ENCODE measurements around the gene LIFR.

Gene LIFR

GRCh38 chr5:38548064-38548759 lies 8.2 kb downstream of the LIFR start:
- no peak for DNase-seq (ENCODE audit: low spot score)

GRCh38 chr5:38547257-38547656 lies 9.2 kb downstream of the LIFR start:
- DNase-seq (ENCODE audit: low spot score): no peak

- DNase-seq (ENCODE audit: low spot score): no peak
Measured at GRCh38 chr5:38546691-38547146, 9.7 kb downstream of the LIFR start.

GRCh38 chr5:38543886-38544285 lies 12.6 kb downstream of the LIFR start:
- no peak for DNase-seq (ENCODE audit: low spot score)

- DNase-seq (ENCODE audit: low spot score): no peak
Measured at GRCh38 chr5:38543074-38543473, 13.4 kb downstream of the LIFR start.

- no peak for DNase-seq (ENCODE audit: low spot score)
Measured at GRCh38 chr5:38541174-38541725, 15.2 kb downstream of the LIFR start.

- no peak for DNase-seq (ENCODE audit: low spot score)
Measured at GRCh38 chr5:38540314-38540713, 16.1 kb downstream of the LIFR start.

- DNase-seq (ENCODE audit: low spot score): no peak
Measured at GRCh38 chr5:38538161-38538560, 18.3 kb downstream of the LIFR start.

GRCh38 chr5:38537505-38537904 lies 18.9 kb downstream of the LIFR start:
- no peak for DNase-seq (ENCODE audit: low spot score)

GRCh38 chr5:38536968-38537367 lies 19.5 kb downstream of the LIFR start:
- no peak for DNase-seq (ENCODE audit: low spot score)

GRCh38 chr5:38535845-38536244 lies 20.6 kb downstream of the LIFR start:
- DNase-seq (ENCODE audit: low spot score): no peak

- no peak for DNase-seq (ENCODE audit: low spot score)
Measured at GRCh38 chr5:38535248-38535750, 21.1 kb downstream of the LIFR start.

GRCh38 chr5:38534156-38534453 lies 22.3 kb downstream of the LIFR start:
- no peak for DNase-seq (ENCODE audit: low spot score)

GRCh38 chr5:38533286-38534155 lies 22.9 kb downstream of the LIFR start:
- DNase-seq (ENCODE audit: low spot score): no peak

GRCh38 chr5:38532165-38532669 lies 24.2 kb downstream of the LIFR start:
- no peak for DNase-seq (ENCODE audit: low spot score)

GRCh38 chr5:38531518-38531917 lies 24.9 kb downstream of the LIFR start:
- no peak for DNase-seq (ENCODE audit: low spot score)

- no peak for DNase-seq (ENCODE audit: low spot score)
Measured at GRCh38 chr5:38529955-38530646, 26.3 kb downstream of the LIFR start.

- no peak for DNase-seq (ENCODE audit: low spot score)
Measured at GRCh38 chr5:38528162-38528703, 28.2 kb downstream of the LIFR start.

- no peak for DNase-seq (ENCODE audit: low spot score)
Measured at GRCh38 chr5:38527475-38527874, 29.0 kb downstream of the LIFR start.

GRCh38 chr5:38524022-38524421 lies 32.4 kb downstream of the LIFR start:
- DNase-seq (ENCODE audit: low spot score): no peak

GRCh38 chr5:38519476-38519875 lies 37.0 kb downstream of the LIFR start:
- no peak for DNase-seq (ENCODE audit: low spot score)

- no peak for DNase-seq (ENCODE audit: low spot score)
Measured at GRCh38 chr5:38518341-38518740, 38.1 kb downstream of the LIFR start.
